Trophoblast cell (in vitro differentiated cells and primary cell): ENCODE results near the gene LRP5.

ENCODE experiments used
- DNase-seq, 2 donors: peaks; one replicate each; pipeline ENCODE4 v3.0.0-alpha.2; 2016
- H2AFZ ChIP-seq: 2 replicates; pipeline ENCODE4 v1.6.1; 2013; ENCODE audit warnings: low read length, moderate library complexity, mild to moderate bottlenecking; ENCODE audit not compliant: insufficient read depth, poor library complexity
- H2AK5ac ChIP-seq: 2 replicates; pipeline ENCODE4 v1.6.1; 2013; ENCODE audit warnings: mild to moderate bottlenecking, low read length
- H2BK120ac ChIP-seq: 2 replicates; pipeline ENCODE4 v1.6.1; 2013; ENCODE audit warnings: low read length, mild to moderate bottlenecking, moderate library complexity; ENCODE audit not compliant: insufficient read depth, poor library complexity
- H2BK12ac ChIP-seq: 2 replicates; pipeline ENCODE4 v1.6.1; 2013; ENCODE audit warnings: mild to moderate bottlenecking, low read length, moderate library complexity
- H2BK5ac ChIP-seq: 2 replicates; pipeline ENCODE4 v1.6.1; 2013; ENCODE audit warnings: low read length, low read depth, moderate library complexity, mild to moderate bottlenecking; ENCODE audit not compliant: poor library complexity
- H3K14ac ChIP-seq: 2 replicates; pipeline ENCODE4 v1.6.1; 2013; ENCODE audit warnings: mild to moderate bottlenecking, low read length
- H3K18ac ChIP-seq: 2 replicates; pipeline ENCODE4 v1.6.1; 2013; ENCODE audit warnings: mild to moderate bottlenecking, low read length
- H3K23ac ChIP-seq: 2 replicates; pipeline ENCODE4 v1.6.1; 2013; ENCODE audit warnings: low read length
- H3K27ac ChIP-seq: 2 replicates; pipeline ENCODE4 v1.5.1; 2013; ENCODE audit warnings: low read depth, mild to moderate bottlenecking, inconsistent platforms, low read length, moderate library complexity
- H3K27me3 ChIP-seq: 2 replicates; pipeline ENCODE4 v1.6.1; 2013; ENCODE audit warnings: inconsistent platforms, mild to moderate bottlenecking, low read length, moderate library complexity; ENCODE audit not compliant: insufficient read depth
- H3K36me3 ChIP-seq, 2 experiments: 1 replicate in 1 of 2; 2 replicates in 1 of 2; pipeline ENCODE4 v1.6.1; 2013; ENCODE audit warnings: low read length in 2 of 2, mild to moderate bottlenecking in 2 of 2, moderate library complexity in 1 of 2; ENCODE audit not compliant: insufficient read depth in 2 of 2, control insufficient read depth in 1 of 2
- H3K4ac ChIP-seq: 2 replicates; pipeline ENCODE4 v1.6.1; 2013; ENCODE audit warnings: low read depth, mild to moderate bottlenecking, low read length, moderate library complexity
- H3K4me1 ChIP-seq, 2 experiments: 1 replicate in 1 of 2; 2 replicates in 1 of 2; pipeline ENCODE4 v1.6.1; 2013; ENCODE audit warnings: low read length in 2 of 2, mild to moderate bottlenecking in 2 of 2, moderate library complexity in 1 of 2; ENCODE audit not compliant: insufficient read depth in 2 of 2, control insufficient read depth in 1 of 2
- H3K4me2 ChIP-seq: 2 replicates; pipeline ENCODE4 v1.6.1; 2013; ENCODE audit warnings: inconsistent platforms, mild to moderate bottlenecking, low read length, moderate library complexity
- H3K4me3 ChIP-seq: 2 replicates; pipeline ENCODE4 v1.5.1; 2013; ENCODE audit warnings: mild to moderate bottlenecking, low read depth, low read length, inconsistent platforms
- H3K79me1 ChIP-seq: one replicate; pipeline ENCODE4 v1.6.1; 2013; ENCODE audit warnings: low read length
- H3K79me2 ChIP-seq: 2 replicates; pipeline ENCODE4 v1.6.1; 2013; ENCODE audit warnings: low read length, mild to moderate bottlenecking; ENCODE audit not compliant: control insufficient read depth, insufficient read depth, poor library complexity
- H3K9ac ChIP-seq: 2 replicates; pipeline ENCODE4 v1.6.1; 2013; ENCODE audit warnings: mild to moderate bottlenecking, low read length
- H3K9me3 ChIP-seq: 2 replicates; pipeline ENCODE4 v1.6.1; 2013; ENCODE audit warnings: low read depth, mild to moderate bottlenecking, control low read depth, inconsistent platforms, low read length; ENCODE audit not compliant: insufficient read depth
- H4K12ac ChIP-seq: 2 replicates; pipeline ENCODE4 v1.6.1; 2013; ENCODE audit warnings: low read depth, mild to moderate bottlenecking, low read length, moderate library complexity
- H4K8ac ChIP-seq: 2 replicates; pipeline ENCODE4 v1.6.1; 2013; ENCODE audit warnings: low read depth, mild to moderate bottlenecking, low read length, moderate library complexity
- H4K91ac ChIP-seq: one replicate; pipeline ENCODE4 v1.6.1; 2013; ENCODE audit warnings: low read depth, mild to moderate bottlenecking, low read length, moderate library complexity
- WGBS: extraction: QIAGEN DNeasy Blood & Tissue Kit; methylation state at CpG from one replicate; pipeline ENCODE4 v1.1.7; 2013; ENCODE audit warnings: missing lambda C conversion rate; ENCODE audit not compliant: insufficient read length, insufficient coverage; ENCODE audit errors: extremely low coverage; 5-methylcytosine and 5-hydroxymethylcytosine counted together

The LRP5 gene

DNA sequence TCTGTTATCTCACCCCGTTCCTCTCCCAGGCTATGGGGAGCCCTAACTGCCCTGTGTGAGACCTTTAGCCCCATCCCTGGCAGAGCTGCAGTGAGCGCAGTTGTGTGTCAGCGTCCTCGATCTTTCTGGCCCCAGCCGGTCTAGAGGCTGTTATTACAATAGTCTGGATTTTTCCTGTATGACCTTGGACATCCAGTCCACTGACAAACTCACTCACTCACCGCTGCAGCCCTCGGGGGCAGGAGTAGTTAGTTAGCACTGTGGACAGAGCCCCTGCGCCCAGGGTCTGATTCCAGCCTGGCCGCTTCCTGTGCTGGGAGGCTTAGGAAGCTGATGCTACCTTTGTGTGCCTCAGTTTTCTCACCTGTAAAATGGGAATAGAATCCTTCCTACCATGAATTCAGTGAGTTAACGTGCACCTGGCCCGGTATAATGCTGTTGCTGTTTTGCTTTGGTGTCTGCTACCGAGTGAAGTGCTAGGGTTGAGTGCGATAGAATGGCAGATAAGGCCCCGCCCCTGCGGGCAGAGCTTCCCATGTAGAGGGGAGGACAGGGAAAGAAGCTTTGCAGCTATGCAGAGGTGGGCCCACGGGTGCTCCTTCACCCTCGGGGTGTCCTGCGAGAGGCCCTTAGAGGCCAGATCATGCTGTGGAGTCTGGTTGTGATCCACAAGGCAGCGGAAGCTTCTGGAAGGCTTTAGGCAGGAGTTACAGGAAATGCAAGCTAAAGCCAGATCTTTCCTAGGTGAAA, 3.0 kb downstream of the LRP5 start:
- H3K36me3 ChIP-seq = peaks cover 0 to 1% of the 10 kb centered on the region in 2 experiments
- WGBS = no CpG with 5 or more reads among the region's 19 CpGs
- H3K79me2 ChIP-seq = peaks cover 8% of the 10 kb centered on the region
- H4K12ac ChIP-seq = no peak overlapping the region
- H3K4me3 ChIP-seq = no peak overlapping the region
- no peak overlapping the region for H2BK120ac ChIP-seq
- no peaks in the 10 kb centered on the region for H3K9me3 ChIP-seq
- peak overlapping the region; percentile 100 for H3K4me2 ChIP-seq
- H3K4me1 ChIP-seq = peaks cover 21 to 25% of the 10 kb centered on the region in 2 experiments
- no peaks in the 10 kb centered on the region for H3K27me3 ChIP-seq
- H2BK5ac ChIP-seq = no peak overlapping the region
- no peak overlapping the region for H3K23ac ChIP-seq
- H4K91ac ChIP-seq = no peak overlapping the region
- H3K4ac ChIP-seq = no peak overlapping the region
- H4K8ac ChIP-seq = no peak overlapping the region
- peak; percentile 71 to 80 for DNase-seq
- H2AK5ac ChIP-seq = no peak overlapping the region
- no peak overlapping the region for H3K14ac ChIP-seq
- no peak overlapping the region for H2AFZ ChIP-seq
- peaks cover 5% of the 10 kb centered on the region for H3K79me1 ChIP-seq
- H2BK12ac ChIP-seq = no peak overlapping the region
- H3K9ac ChIP-seq = no peak overlapping the region
- H3K27ac ChIP-seq = peak overlapping the region; percentile 30
- no peak overlapping the region for H3K18ac ChIP-seq

DNA sequence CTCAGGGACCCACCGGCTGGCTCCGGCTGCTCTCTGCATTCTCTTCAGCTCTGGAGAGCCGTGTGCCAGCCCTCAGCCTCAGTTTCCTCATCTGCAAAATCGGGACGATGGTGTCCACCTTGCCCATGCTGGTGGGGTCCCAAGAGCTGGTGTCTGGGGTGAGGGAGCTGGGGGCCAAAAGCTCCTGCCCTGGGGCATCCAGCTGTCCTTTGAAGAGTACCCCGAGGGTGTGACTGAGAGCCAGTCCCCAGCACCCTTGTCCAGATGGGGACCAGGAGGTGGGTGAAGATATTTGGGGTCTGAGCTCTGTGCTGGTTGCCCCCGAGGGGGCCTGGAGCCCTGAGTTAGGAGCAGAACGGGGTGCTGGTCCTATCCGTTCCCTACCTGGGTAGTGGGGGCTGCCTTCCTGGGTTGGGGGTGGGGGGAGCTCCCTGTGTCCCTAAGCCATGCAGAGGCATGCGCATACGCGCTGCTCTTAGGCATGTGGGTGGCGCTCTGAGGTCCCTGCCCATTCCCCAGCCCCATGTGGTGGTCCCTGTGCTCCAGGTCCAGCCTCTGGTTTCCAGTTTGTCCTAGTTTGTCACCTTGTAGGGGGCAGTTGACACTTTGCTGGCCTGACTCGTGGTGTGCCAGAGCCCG, 4.9 kb downstream of the LRP5 start:
- H3K23ac ChIP-seq = no peak overlapping the region
- WGBS = no CpG with 5 or more reads among the region's 15 CpGs
- H4K8ac ChIP-seq = no peak overlapping the region
- peaks cover 5% of the 10 kb centered on the region for H3K79me1 ChIP-seq
- H2BK120ac ChIP-seq = no peak overlapping the region
- peak overlapping the region; percentile 75 for H3K18ac ChIP-seq
- peaks cover 21 to 25% of the 10 kb centered on the region in 2 experiments for H3K4me1 ChIP-seq
- H3K27me3 ChIP-seq = no peaks in the 10 kb centered on the region
- no peak overlapping the region for H3K4me2 ChIP-seq
- no peaks in the 10 kb centered on the region for H3K9me3 ChIP-seq
- H3K9ac ChIP-seq = no peak overlapping the region
- no peak overlapping the region for H4K91ac ChIP-seq
- DNase-seq = no peak
- H2AFZ ChIP-seq = no peak overlapping the region
- H2BK5ac ChIP-seq = no peak overlapping the region
- no peak overlapping the region for H3K14ac ChIP-seq
- H4K12ac ChIP-seq = no peak overlapping the region
- peak overlapping the region; percentile 40 for H3K4ac ChIP-seq
- H3K4me3 ChIP-seq = no peak overlapping the region
- peaks cover 11% of the 10 kb centered on the region for H3K79me2 ChIP-seq
- no peak overlapping the region for H3K27ac ChIP-seq
- no peak overlapping the region for H2BK12ac ChIP-seq
- H3K36me3 ChIP-seq = peaks cover 0 to 1% of the 10 kb centered on the region in 2 experiments
- H2AK5ac ChIP-seq = peak overlapping the region; percentile 41

DNA sequence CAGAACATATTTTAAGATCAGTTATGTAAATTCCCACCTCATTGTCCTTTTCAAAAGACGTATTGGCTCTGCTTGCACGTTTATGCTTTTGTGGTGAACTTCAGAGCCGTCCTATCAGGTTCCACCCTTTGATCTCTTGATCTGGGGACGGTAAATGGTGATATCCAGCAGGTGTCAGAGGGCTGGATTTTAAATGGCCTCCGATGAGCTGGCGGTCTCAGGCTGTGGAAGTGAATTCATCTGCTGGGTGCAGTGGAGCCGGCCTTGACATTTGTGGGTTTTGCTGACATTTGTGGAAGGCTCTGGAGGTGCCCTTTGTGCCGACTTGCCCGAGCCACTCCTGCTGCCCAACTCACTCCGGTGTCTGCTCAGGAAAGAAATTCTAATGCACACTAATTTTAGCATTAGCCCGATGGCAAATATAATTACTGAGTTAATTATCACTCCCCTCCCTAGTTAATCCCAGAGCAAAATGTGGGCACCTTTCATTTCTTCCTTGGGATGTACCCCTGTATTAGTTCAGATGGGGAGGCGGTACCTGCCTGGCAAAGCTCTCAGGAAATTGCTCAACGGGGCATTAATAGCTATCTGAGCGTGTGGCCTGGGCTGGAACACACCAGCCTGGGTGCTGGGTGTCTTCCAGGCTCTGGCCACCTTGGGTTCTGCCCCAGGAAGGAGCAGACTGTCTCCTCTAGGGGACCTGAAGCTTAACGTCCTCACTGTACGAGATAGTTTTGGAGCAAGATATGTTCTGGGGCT, 9.1 kb downstream of the LRP5 start:
- H3K27ac ChIP-seq = no peak overlapping the region
- no peaks in the 10 kb centered on the region for H3K27me3 ChIP-seq
- no peak overlapping the region for H2AFZ ChIP-seq
- no peak overlapping the region for H3K4ac ChIP-seq
- H3K79me2 ChIP-seq = peaks cover 6% of the 10 kb centered on the region
- no peak overlapping the region for H4K8ac ChIP-seq
- H3K18ac ChIP-seq = no peak overlapping the region
- no peak overlapping the region for H3K9ac ChIP-seq
- H2BK12ac ChIP-seq = no peak overlapping the region
- no peak overlapping the region for H3K4me3 ChIP-seq
- no peak overlapping the region for H3K23ac ChIP-seq
- no peak overlapping the region for H4K91ac ChIP-seq
- peaks cover 0 to 1% of the 10 kb centered on the region in 2 experiments for H3K36me3 ChIP-seq
- no peak overlapping the region for H2BK5ac ChIP-seq
- H4K12ac ChIP-seq = no peak overlapping the region
- H2AK5ac ChIP-seq = no peak overlapping the region
- no peak overlapping the region for H2BK120ac ChIP-seq
- H3K4me1 ChIP-seq = no peaks in the 10 kb centered on the region
- no peak overlapping the region for H3K14ac ChIP-seq
- no peaks in the 10 kb centered on the region for H3K79me1 ChIP-seq
- no peaks in the 10 kb centered on the region for H3K9me3 ChIP-seq
- H3K4me2 ChIP-seq = no peak overlapping the region
- DNase-seq = no peak
- no CpG with 5 or more reads among the region's 16 CpGs for WGBS

DNA sequence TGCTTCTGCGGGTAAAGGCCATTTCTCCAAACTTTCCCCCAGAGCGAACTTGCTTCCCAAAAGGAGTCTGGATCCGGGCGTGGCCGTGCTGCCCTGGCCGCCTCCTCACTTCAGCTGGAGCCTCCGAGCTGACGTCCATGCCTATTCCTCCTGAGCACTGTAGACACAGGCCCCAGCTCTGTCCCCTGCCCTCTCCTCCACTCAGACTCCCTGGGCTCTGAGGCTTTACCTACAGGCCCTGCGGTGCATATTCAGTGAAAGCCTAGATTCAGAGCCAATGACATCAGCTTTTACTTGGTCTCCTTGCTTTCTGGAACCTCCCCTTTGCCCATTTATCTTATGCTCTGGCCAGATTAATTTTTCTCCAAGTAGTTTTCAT, 9.7 kb downstream of the LRP5 start:
- Histone ChIP-seq H3K4ac (no peak overlapping the region), H2BK5ac (no peak overlapping the region), H3K27ac (no peak overlapping the region), H3K79me1 (no peaks in the 10 kb centered on the region), H2BK120ac (no peak overlapping the region), H2AK5ac (no peak overlapping the region), H4K12ac (no peak overlapping the region), H4K91ac (no peak overlapping the region), H4K8ac (no peak overlapping the region), H3K4me1 (no peaks in the 10 kb centered on the region), H3K36me3 (peaks cover 0 to 1% of the 10 kb centered on the region in 2 experiments), H3K18ac (no peak overlapping the region), H3K23ac (no peak overlapping the region), H2BK12ac (no peak overlapping the region), H2AFZ (no peak overlapping the region), H3K27me3 (no peaks in the 10 kb centered on the region), H3K4me2 (no peak overlapping the region), H3K9me3 (no peaks in the 10 kb centered on the region), H3K14ac (no peak overlapping the region), H3K4me3 (no peak overlapping the region), H3K9ac (no peak overlapping the region), H3K79me2 (peaks cover 4% of the 10 kb centered on the region)
- DNase-seq = no peak
- no CpG with 5 or more reads among the region's 9 CpGs for WGBS
